ENCODE results near the gene KTN1.

DNA sequence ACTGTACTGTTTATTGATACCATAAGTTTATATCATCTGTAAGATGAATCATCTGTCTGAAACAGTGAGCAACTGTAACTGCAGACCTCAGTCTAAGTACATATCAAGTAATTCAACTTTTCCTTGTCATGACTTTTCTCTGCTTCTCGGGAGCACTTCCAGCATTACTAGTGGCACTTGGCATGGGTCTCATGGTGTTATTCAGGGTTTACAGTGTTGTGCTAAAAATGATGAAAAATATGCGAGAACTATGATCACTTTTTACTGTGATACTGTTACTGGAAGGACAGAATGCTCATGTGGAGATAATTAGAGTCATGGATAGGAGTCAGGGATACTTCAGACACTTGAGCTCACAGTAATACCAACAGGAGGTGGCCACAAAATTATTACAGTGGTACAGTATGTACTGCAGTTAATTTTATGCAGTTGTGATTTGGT is 8.3 kb downstream of the KTN1 start:
- TF ChIP-seq EZH2 (IDR thresholded peaks at IDR 0.05) (no peak), POLR2AphosphoS5 (IDR thresholded peaks at IDR 0.05; ENCODE audit: borderline replicate concordance, low read depth, low read length) (no peak)
